Measurements from ENCODE around the gene ZNF749. TPM values are rescaled to one million over a fixed set of nuclear protein-coding genes. Genes with fewer than 3 reads are reported as not detected.

ZNF749 gene
- total RNA-seq, 1 donor from 2014 or later = 13.8 TPM

DNA sequence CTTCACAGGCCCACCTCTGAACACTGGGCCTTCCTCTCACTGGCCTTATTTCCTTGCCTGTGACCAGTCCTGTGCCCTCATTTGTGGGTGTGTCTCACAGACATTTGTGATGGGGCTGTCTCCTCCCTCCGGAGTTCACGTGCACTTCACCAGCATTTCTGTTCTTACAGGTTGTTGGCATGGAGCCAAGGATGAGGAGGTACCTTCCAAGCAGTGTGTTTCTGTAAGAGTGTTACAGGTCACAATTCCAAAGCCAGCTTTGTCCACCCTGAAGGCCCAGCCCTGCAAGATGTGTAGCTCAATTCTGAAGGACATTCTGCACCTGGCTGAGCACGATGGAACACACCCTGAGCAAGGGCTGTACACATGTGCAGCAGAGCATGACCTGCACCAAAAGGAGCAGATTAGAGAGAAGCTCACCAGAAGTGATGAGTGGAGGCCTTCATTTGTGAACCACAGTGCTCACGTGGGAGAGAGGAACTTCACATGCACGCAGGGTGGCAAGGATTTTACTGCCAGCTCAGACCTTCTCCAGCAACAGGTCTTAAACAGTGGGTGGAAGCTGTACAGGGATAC, 8.1 kb downstream of the ZNF749 start:
- peaks cover 38% of the 10 kb centered on the region for H3K79me2 ChIP-seq (ENCODE audit: low read depth)
- TF ChIP-seq, protein P1, sequence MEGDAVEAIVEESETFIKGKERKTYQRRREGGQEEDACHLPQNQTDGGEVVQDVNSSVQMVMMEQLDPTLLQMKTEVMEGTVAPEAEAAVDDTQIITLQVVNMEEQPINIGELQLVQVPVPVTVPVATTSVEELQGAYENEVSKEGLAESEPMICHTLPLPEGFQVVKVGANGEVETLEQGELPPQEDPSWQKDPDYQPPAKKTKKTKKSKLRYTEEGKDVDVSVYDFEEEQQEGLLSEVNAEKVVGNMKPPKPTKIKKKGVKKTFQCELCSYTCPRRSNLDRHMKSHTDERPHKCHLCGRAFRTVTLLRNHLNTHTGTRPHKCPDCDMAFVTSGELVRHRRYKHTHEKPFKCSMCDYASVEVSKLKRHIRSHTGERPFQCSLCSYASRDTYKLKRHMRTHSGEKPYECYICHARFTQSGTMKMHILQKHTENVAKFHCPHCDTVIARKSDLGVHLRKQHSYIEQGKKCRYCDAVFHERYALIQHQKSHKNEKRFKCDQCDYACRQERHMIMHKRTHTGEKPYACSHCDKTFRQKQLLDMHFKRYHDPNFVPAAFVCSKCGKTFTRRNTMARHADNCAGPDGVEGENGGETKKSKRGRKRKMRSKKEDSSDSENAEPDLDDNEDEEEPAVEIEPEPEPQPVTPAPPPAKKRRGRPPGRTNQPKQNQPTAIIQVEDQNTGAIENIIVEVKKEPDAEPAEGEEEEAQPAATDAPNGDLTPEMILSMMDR (IDR thresholded peaks at IDR 0.05) = no peak
- TF ChIP-seq EZH2 (IDR thresholded peaks at IDR 0.05) (no peak), EZH2phosphoT487 (IDR thresholded peaks at IDR 0.05) (no peak)
- no peaks in the 10 kb centered on the region for H3K4me1 ChIP-seq
- H3K27me3 Mint-ChIP-seq (ENCODE audit: insufficient read depth, low read depth) = peaks cover 3% of the 10 kb centered on the region
- peaks cover 4% of the 10 kb centered on the region for H3K36me3 ChIP-seq
- no peak overlapping the region for H3K4me3 Mint-ChIP-seq
- H3K27ac Mint-ChIP-seq = no peak overlapping the region
- no peak for DNase-seq (ENCODE audit: low spot score)
- no peak overlapping the region for H3K4me3 ChIP-seq
- H3K36me3 Mint-ChIP-seq = peaks cover 76% of the 10 kb centered on the region
- no peaks in the 10 kb centered on the region for H3F3A ChIP-seq (ENCODE audit: low read depth)
- H3K9ac ChIP-seq = no peak overlapping the region
- H3K9me3 Mint-ChIP-seq = peaks cover 75% of the 10 kb centered on the region
- H3K27ac ChIP-seq = no peak overlapping the region
- H3K27me3 ChIP-seq = no peaks in the 10 kb centered on the region
- H4K20me1 ChIP-seq (ENCODE audit: low read depth) = peaks cover 4% of the 10 kb centered on the region
- H3K4me2 ChIP-seq = no peak overlapping the region
- H3K4me1 Mint-ChIP-seq = no peaks in the 10 kb centered on the region
- no peaks in the 10 kb centered on the region for H3K9me3 ChIP-seq (ENCODE audit: low read depth)
- H2AFZ ChIP-seq (replicated peaks) = no peak overlapping the region

DNA sequence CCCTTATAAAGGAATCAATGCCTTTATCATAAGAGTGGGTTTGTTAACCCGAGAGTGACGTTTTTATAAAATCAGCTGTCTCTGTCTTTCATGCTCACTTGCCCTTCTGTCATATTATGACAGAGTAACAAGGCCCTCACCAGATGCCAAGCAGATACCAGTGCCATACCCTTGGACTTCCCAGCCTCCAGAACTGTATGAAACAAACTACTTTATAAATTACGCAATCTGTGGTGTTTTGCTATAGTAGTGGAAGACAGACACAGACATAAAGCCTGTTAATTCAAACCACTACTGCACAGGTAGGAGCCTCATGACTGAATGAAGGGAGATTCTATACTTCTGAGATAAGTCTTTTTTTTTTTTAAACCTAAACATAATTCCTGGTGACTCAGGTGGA, 17.2 kb downstream of the ZNF749 start:
- Histone ChIP-seq H3K9me3 (ENCODE audit: low read depth) (no peaks in the 10 kb centered on the region), H3K4me1 (no peaks in the 10 kb centered on the region), H4K20me1 (ENCODE audit: low read depth) (no peaks in the 10 kb centered on the region), H2AFZ (replicated peaks) (no peak overlapping the region), H3K36me3 (no peaks in the 10 kb centered on the region), H3K27me3 (no peaks in the 10 kb centered on the region), H3K4me3 (no peak overlapping the region), H3K79me2 (ENCODE audit: low read depth) (no peaks in the 10 kb centered on the region), H3F3A (ENCODE audit: low read depth) (no peaks in the 10 kb centered on the region), H3K9ac (no peak overlapping the region), H3K27ac (no peak overlapping the region), H3K4me2 (no peak overlapping the region)
- no peak for DNase-seq (ENCODE audit: low spot score)
- Mint-ChIP-seq H3K4me3 (no peak overlapping the region), H3K9me3 (peaks cover 55% of the 10 kb centered on the region), H3K27me3 (ENCODE audit: insufficient read depth, low read depth) (no peaks in the 10 kb centered on the region), H3K36me3 (peaks cover 41% of the 10 kb centered on the region), H3K27ac (no peak overlapping the region), H3K4me1 (no peaks in the 10 kb centered on the region)
- TF ChIP-seq, protein P1 (IDR thresholded peaks at IDR 0.05) = no peak
- TF ChIP-seq EZH2 (IDR thresholded peaks at IDR 0.05) (no peak), EZH2phosphoT487 (IDR thresholded peaks at IDR 0.05) (no peak)

DNA sequence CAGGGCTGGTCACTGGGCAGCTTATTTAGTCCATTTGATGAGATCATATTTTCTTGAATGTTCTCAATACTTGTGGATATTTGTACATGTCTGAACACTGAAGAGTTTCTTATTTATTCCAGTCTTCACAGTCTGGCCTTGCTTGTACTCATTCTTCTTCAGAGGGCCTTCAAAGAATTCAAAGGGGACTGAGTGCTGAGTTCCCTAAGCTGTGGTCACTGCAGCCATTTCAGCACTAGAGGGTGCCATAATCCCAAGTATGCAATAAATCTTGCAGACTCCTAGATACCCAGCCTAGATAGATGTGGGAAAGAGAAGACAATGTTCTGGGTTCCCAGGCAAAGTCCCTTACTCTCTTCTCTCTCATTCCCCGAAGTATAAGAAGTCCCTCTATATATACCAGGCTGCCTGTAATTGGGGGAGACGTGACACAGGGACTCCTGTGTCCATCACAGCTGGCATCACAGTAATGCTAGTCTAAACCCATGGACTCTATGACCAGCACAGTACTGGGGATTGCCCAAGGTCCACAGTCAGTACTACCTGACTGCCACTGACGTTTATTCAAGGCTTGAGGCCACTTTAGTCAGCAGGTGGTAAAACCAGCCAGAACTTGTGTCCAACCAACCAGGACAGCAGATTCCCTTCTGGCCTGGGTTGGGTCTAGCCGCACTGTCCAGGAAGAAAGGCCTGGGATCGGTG, 30.7 kb downstream of the ZNF749 start:
- H2AFZ ChIP-seq (replicated peaks) = no peak overlapping the region
- no peak overlapping the region for H3K9ac ChIP-seq
- H3K9me3 ChIP-seq (ENCODE audit: low read depth) = peaks cover 49% of the 10 kb centered on the region
- peaks cover 19% of the 10 kb centered on the region for H3K36me3 ChIP-seq
- peaks cover 67% of the 10 kb centered on the region for H3K9me3 Mint-ChIP-seq
- no peak overlapping the region for H3K4me3 Mint-ChIP-seq
- no peak overlapping the region for H3K27ac ChIP-seq
- peaks cover 13% of the 10 kb centered on the region for H3K79me2 ChIP-seq (ENCODE audit: low read depth)
- H3K27ac Mint-ChIP-seq = no peak overlapping the region
- no peaks in the 10 kb centered on the region for H3F3A ChIP-seq (ENCODE audit: low read depth)
- H3K4me1 Mint-ChIP-seq = no peaks in the 10 kb centered on the region
- H4K20me1 ChIP-seq (ENCODE audit: low read depth) = no peaks in the 10 kb centered on the region
- H3K4me2 ChIP-seq = no peak overlapping the region
- TF ChIP-seq, protein P1 (IDR thresholded peaks at IDR 0.05) = peak; percentile 43
- TF ChIP-seq EZH2phosphoT487 (IDR thresholded peaks at IDR 0.05) (no peak), EZH2 (IDR thresholded peaks at IDR 0.05) (no peak)
- DNase-seq (ENCODE audit: low spot score) = peak; percentile 32
- peaks cover 35% of the 10 kb centered on the region for H3K36me3 Mint-ChIP-seq
- no peak overlapping the region for H3K4me3 ChIP-seq
- H3K4me1 ChIP-seq = no peaks in the 10 kb centered on the region
- H3K27me3 Mint-ChIP-seq (ENCODE audit: insufficient read depth, low read depth) = no peaks in the 10 kb centered on the region
- H3K27me3 ChIP-seq = no peaks in the 10 kb centered on the region

Measured in neural progenitor cell (in vitro differentiated cells).